Embryonic facial prominence (tissue), 1 donor: ENCODE measurements around the gene SLC2A5.
"Not testable (repeated sequence)": the region's sequence is repeated elsewhere in the genome, so short reads cannot be mapped to it uniquely, and the experiment has no call there.

Experiments
- DNase-seq: peaks from one replicate; pipeline ENCODE4 v3.0.0-alpha.2; 2016; ENCODE audit errors: extremely low spot score

Gene SLC2A5

GRCh38 chr1:9008236-9008635, 61.2 kb downstream of the SLC2A5 start:
- DNase-seq, result no peak

GRCh38 chr1:9006956-9007615, 62.3 kb downstream of the SLC2A5 start:
- no peak for DNase-seq

GRCh38 chr1:9005395-9005708, 64.1 kb downstream of the SLC2A5 start:
- no peak for DNase-seq

GRCh38 chr1:9004700-9005394, 64.6 kb downstream of the SLC2A5 start:
- peak; percentile 36 for DNase-seq

- no peak for DNase-seq
Observed at GRCh38 chr1:9004031-9004699, 65.3 kb downstream of the SLC2A5 start.

- not testable (repeated sequence) for DNase-seq
Observed at GRCh38 chr1:9002215-9002560, 67.2 kb downstream of the SLC2A5 start.

GRCh38 chr1:9001534-9002214, 67.8 kb downstream of the SLC2A5 start:
- DNase-seq, result not testable (repeated sequence)

GRCh38 chr1:8993962-8994675, 75.3 kb downstream of the SLC2A5 start:
- not testable (repeated sequence) for DNase-seq

GRCh38 chr1:8992936-8993687, 76.3 kb downstream of the SLC2A5 start:
- DNase-seq, result no peak

GRCh38 chr1:8989821-8990220, 79.6 kb downstream of the SLC2A5 start:
- DNase-seq, result no peak

- DNase-seq, result no peak
Observed at GRCh38 chr1:8989061-8989460, 80.4 kb downstream of the SLC2A5 start.

GRCh38 chr1:8988618-8988967, 80.8 kb downstream of the SLC2A5 start:
- no peak for DNase-seq

GRCh38 chr1:8987881-8988617, 81.4 kb downstream of the SLC2A5 start:
- DNase-seq, result no peak

- no peak for DNase-seq
Observed at GRCh38 chr1:8986814-8987190, 82.6 kb downstream of the SLC2A5 start.

- no peak for DNase-seq
Observed at GRCh38 chr1:8985915-8986813, 83.3 kb downstream of the SLC2A5 start.
